Progenitor cell of endocrine pancreas (in vitro differentiated cells): ENCODE measurements around the gene TIGAR. TPM values are rescaled to one million over a fixed set of nuclear protein-coding genes. Genes with fewer than 3 reads are reported as not detected.
A peak's percentile ranks its signal among the peaks of the same experiment; 100 is the strongest.

Source experiments
- DNase-seq: peaks from one replicate; pipeline ENCODE4 v3.0.0; 2021; ENCODE audit warnings: low spot score; ENCODE audit not compliant: unreplicated experiment
- H3K27ac Mint-ChIP-seq: 2 replicates; pipeline ENCODE4 v1.8.0; 2021; ENCODE audit warnings: mild to moderate bottlenecking, moderate library complexity, mixed read lengths
- H3K27me3 Mint-ChIP-seq: 2 replicates; pipeline ENCODE4 v1.8.0; 2021; ENCODE audit warnings: mixed read lengths
- H3K36me3 Mint-ChIP-seq: 2 replicates; pipeline ENCODE4 v1.8.0; 2022; ENCODE audit warnings: mixed read lengths; ENCODE audit not compliant: insufficient read depth
- H3K4me1 Mint-ChIP-seq: 2 replicates; pipeline ENCODE4 v1.8.0; 2021; ENCODE audit warnings: low read depth, mixed read lengths
- H3K4me3 Mint-ChIP-seq: 2 replicates; pipeline ENCODE4 v1.8.0; 2021; ENCODE audit warnings: low read depth, mild to moderate bottlenecking, moderate library complexity, mixed read lengths
- H3K9me3 Mint-ChIP-seq: 2 replicates; pipeline ENCODE4 v1.8.0; 2021; ENCODE audit warnings: low read depth, mixed read lengths
- total RNA-seq: library from RNA; stranded (reverse); gene quantifications from 2 replicates; pipeline ENCODE4 v1.2.1, GENCODE V29; 2021
- TF ChIP-seq, protein P1 (sequence below): fragments of 200-600 bp; sonication (generic); IDR thresholded peaks from one replicate; pipeline ENCODE4 v1.5.0; 2021; ENCODE audit warnings: antibody characterized with exemption, mild to moderate bottlenecking; ENCODE audit not compliant: unreplicated experiment

The TIGAR gene
- total RNA-seq, 1 donor from 2014 or later = 21.6 TPM

- TF ChIP-seq, protein P1, sequence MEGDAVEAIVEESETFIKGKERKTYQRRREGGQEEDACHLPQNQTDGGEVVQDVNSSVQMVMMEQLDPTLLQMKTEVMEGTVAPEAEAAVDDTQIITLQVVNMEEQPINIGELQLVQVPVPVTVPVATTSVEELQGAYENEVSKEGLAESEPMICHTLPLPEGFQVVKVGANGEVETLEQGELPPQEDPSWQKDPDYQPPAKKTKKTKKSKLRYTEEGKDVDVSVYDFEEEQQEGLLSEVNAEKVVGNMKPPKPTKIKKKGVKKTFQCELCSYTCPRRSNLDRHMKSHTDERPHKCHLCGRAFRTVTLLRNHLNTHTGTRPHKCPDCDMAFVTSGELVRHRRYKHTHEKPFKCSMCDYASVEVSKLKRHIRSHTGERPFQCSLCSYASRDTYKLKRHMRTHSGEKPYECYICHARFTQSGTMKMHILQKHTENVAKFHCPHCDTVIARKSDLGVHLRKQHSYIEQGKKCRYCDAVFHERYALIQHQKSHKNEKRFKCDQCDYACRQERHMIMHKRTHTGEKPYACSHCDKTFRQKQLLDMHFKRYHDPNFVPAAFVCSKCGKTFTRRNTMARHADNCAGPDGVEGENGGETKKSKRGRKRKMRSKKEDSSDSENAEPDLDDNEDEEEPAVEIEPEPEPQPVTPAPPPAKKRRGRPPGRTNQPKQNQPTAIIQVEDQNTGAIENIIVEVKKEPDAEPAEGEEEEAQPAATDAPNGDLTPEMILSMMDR = no peak
- no peak for DNase-seq
- no peak overlapping the region for H3K4me3 Mint-ChIP-seq
Observed at GRCh38 chr12:4288296-4289131, 32.5 kb upstream of the TIGAR start.

GRCh38 chr12:4289231-4289878 is 31.7 kb upstream of the TIGAR start:
- Mint-ChIP-seq H3K4me1 (peaks cover 14% of the 10 kb centered on the region), H3K27me3 (no peaks in the 10 kb centered on the region), H3K36me3 (peaks cover 56% of the 10 kb centered on the region), H3K4me3 (no peak overlapping the region), H3K9me3 (no peaks in the 10 kb centered on the region), H3K27ac (no peak overlapping the region)
- DNase-seq = no peak
- TF ChIP-seq, protein P1 = no peak

More at GRCh38 chr12:4288296-4289131, 32.5 kb upstream of the TIGAR start:
- Mint-ChIP-seq H3K27me3 (no peaks in the 10 kb centered on the region), H3K36me3 (peaks cover 60% of the 10 kb centered on the region), H3K4me1 (peaks cover 14% of the 10 kb centered on the region), H3K27ac (no peak overlapping the region), H3K9me3 (no peaks in the 10 kb centered on the region)

- peak overlapping the region; percentile 19 for H3K27ac Mint-ChIP-seq
- H3K27me3 Mint-ChIP-seq = no peaks in the 10 kb centered on the region
- TF ChIP-seq, protein P1 = no peak
- peaks cover 59% of the 10 kb centered on the region for H3K36me3 Mint-ChIP-seq
- DNase-seq = no peak
- no peaks in the 10 kb centered on the region for H3K9me3 Mint-ChIP-seq
- H3K4me1 Mint-ChIP-seq = peaks cover 14% of the 10 kb centered on the region
- H3K4me3 Mint-ChIP-seq = no peak overlapping the region
Observed at GRCh38 chr12:4289998-4290790, 30.8 kb upstream of the TIGAR start.

GRCh38 chr12:4292341-4293073 is 28.5 kb upstream of the TIGAR start:
- peaks cover 53% of the 10 kb centered on the region for H3K36me3 Mint-ChIP-seq
- H3K4me1 Mint-ChIP-seq = peaks cover 11% of the 10 kb centered on the region
- no peaks in the 10 kb centered on the region for H3K27me3 Mint-ChIP-seq
- no peaks in the 10 kb centered on the region for H3K9me3 Mint-ChIP-seq
- H3K27ac Mint-ChIP-seq = peak overlapping the region; percentile 48
- DNase-seq = no peak
- TF ChIP-seq, protein P1 = no peak
- no peak overlapping the region for H3K4me3 Mint-ChIP-seq
